OCI-LY1 (cell line): ENCODE results near the gene SORL1-AS1.

Experiments
- CTCF ChIP-seq: fragments of 200-600 bp; sonication (generic), shearing (Covaris generic); IDR thresholded peaks from 2 replicates; pipeline ENCODE4 v1.5.1; 2017; ENCODE audit warnings: mild to moderate bottlenecking, antibody characterized with exemption, low read length, moderate library complexity, mixed read lengths
- EZH2 ChIP-seq: fragments of 200-600 bp; sonication (generic), shearing (Covaris generic); IDR thresholded peaks from 2 replicates; pipeline ENCODE4 v1.8.0; 2017; ENCODE audit warnings: borderline replicate concordance, mixed run types, mild to moderate bottlenecking, antibody characterized with exemption, low read length, moderate library complexity, mixed read lengths

GRCh38 chr11:121449626-121450025 is 3.1 kb downstream of the SORL1-AS1 start:
- no peak for TF ChIP-seq CTCF
- TF ChIP-seq EZH2: no peak
